Measurements from ENCODE around the gene FOXM1.

FOXM1 gene

DNA sequence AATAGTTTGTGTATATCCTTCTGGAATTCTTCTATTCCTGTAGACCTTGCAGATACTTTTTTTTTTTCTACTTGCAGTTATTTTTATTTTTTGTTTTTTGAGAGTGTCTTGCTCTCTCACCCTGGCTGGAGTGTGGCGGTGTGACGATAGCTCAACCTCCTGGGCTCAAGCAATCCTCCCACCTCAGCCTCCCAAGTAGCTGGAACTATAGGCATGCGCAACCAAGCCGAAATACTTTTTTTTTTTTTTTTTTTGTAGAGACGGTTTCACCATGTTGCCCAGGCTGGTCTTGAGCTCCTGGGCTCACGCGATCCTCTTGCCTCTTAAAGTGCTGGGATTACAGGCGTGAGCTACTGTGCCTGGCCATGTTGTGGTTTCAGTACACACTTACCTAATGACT lies 23.7 kb upstream of the FOXM1 start:
- TF ChIP-seq CTCF (IDR thresholded peaks at IDR 0.05), result no peak
- Histone ChIP-seq H2AFZ (no peak overlapping the region), H3K9ac (no peak overlapping the region), H3K79me2 (peaks cover 16% of the 10 kb centered on the region), H3K27me3 (ENCODE audit: control insufficient read depth, insufficient read depth, low read length) (no peaks in the 10 kb centered on the region), H3K4me3 (ENCODE audit: low read depth, low read length) (no peak overlapping the region), H3K4me2 (ENCODE audit: low read length) (no peak overlapping the region), H3K36me3 (ENCODE audit: control insufficient read depth, insufficient read depth, low read length) (no peaks in the 10 kb centered on the region), H3K4me1 (no peaks in the 10 kb centered on the region), H3K9me3 (ENCODE audit: control insufficient read depth, low read length) (no peaks in the 10 kb centered on the region), H3K27ac (no peak overlapping the region)

DNA sequence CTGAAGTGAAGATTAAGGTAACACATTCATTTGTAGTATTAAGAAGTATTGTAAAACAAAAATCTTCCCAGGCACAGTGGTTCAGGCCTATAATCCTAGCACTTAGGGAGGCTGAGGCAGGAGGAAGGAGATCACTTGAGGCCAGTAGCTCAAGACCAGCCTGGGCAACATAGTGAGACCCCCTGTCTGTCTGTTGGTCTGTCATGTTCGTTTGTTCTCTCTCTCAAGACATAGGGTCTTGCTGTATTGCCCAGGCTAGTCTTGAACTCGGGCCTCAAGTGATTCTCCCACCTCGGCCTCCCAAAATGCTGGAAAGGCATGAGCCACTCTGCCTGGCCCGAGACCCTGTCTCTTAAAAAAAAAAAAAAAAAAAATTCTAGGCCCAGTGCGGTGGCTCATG lies 20.4 kb upstream of the FOXM1 start:
- no peak overlapping the region for H2AFZ ChIP-seq
- H3K79me2 ChIP-seq, result peaks cover 19% of the 10 kb centered on the region
- H3K36me3 ChIP-seq (ENCODE audit: control insufficient read depth, insufficient read depth, low read length), result no peaks in the 10 kb centered on the region
- no peak overlapping the region for H3K4me2 ChIP-seq (ENCODE audit: low read length)
- H3K4me1 ChIP-seq, result no peaks in the 10 kb centered on the region
- no peak for TF ChIP-seq CTCF (IDR thresholded peaks at IDR 0.05)
- no peaks in the 10 kb centered on the region for H3K9me3 ChIP-seq (ENCODE audit: control insufficient read depth, low read length)
- no peak overlapping the region for H3K27ac ChIP-seq
- H3K9ac ChIP-seq, result no peak overlapping the region
- H3K27me3 ChIP-seq (ENCODE audit: control insufficient read depth, insufficient read depth, low read length), result no peaks in the 10 kb centered on the region
- H3K4me3 ChIP-seq (ENCODE audit: low read depth, low read length), result no peak overlapping the region

DNA sequence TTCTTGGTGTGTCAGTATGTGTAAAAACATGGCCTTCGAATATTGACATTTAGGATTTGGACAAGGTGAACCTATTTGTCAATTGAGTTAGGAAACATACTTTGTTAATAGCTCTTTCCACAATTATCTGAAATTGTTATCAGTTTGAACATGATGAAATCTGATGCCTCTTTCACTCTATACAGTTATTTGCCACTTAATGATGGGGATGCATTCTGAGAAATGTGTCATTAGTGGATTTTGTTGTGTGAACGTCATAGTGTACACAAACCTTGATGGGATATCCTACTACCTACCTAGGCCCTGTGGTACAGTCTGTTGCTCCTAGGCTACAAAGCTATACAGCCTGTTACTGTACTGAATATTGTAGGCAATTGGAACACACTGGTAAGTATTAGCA lies 18.5 kb upstream of the FOXM1 start:
- no peaks in the 10 kb centered on the region for H3K9me3 ChIP-seq (ENCODE audit: control insufficient read depth, low read length)
- H3K79me2 ChIP-seq, result peaks cover 19% of the 10 kb centered on the region
- no peak overlapping the region for H3K4me2 ChIP-seq (ENCODE audit: low read length)
- no peak overlapping the region for H3K4me3 ChIP-seq (ENCODE audit: low read depth, low read length)
- H3K4me1 ChIP-seq, result no peaks in the 10 kb centered on the region
- H3K27me3 ChIP-seq (ENCODE audit: control insufficient read depth, insufficient read depth, low read length), result no peaks in the 10 kb centered on the region
- no peak for TF ChIP-seq CTCF (IDR thresholded peaks at IDR 0.05)
- H2AFZ ChIP-seq, result no peak overlapping the region
- H3K36me3 ChIP-seq (ENCODE audit: control insufficient read depth, insufficient read depth, low read length), result no peaks in the 10 kb centered on the region
- H3K27ac ChIP-seq, result no peak overlapping the region
- no peak overlapping the region for H3K9ac ChIP-seq

GRCh38 chr12:2895051-2895451 lies 18.1 kb upstream of the FOXM1 start:
- H3K79me2 ChIP-seq, result peaks cover 19% of the 10 kb centered on the region
- no peak overlapping the region for H2AFZ ChIP-seq
- peaks cover 2% of the 10 kb centered on the region for H3K4me1 ChIP-seq
- no peak overlapping the region for H3K4me3 ChIP-seq (ENCODE audit: low read depth, low read length)
- no peaks in the 10 kb centered on the region for H3K36me3 ChIP-seq (ENCODE audit: control insufficient read depth, insufficient read depth, low read length)
- no peak overlapping the region for H3K9ac ChIP-seq
- no peaks in the 10 kb centered on the region for H3K9me3 ChIP-seq (ENCODE audit: control insufficient read depth, low read length)
- TF ChIP-seq CTCF (IDR thresholded peaks at IDR 0.05), result no peak
- no peak overlapping the region for H3K4me2 ChIP-seq (ENCODE audit: low read length)
- H3K27ac ChIP-seq, result no peak overlapping the region
- no peaks in the 10 kb centered on the region for H3K27me3 ChIP-seq (ENCODE audit: control insufficient read depth, insufficient read depth, low read length)

DNA sequence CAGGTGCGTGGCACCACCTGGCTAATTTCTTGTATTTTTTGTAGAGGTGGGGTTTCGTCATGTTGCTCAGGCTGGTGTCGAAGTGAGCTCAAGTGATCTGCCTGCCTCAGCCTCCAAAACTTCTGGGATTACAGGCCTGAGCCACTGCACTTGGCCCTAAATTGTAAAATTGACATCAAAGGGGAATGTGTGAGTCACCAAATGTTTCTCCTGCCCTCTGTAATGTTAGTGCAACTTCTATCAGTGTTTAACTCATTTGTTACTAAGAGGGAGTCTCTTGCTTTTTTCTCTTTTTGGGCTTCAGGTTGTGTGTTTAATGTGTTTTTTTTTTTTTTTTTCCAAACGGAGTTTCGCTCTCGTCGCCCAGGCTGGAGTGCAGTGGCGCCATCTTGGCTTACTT lies 16.0 kb upstream of the FOXM1 start:
- Histone ChIP-seq H3K4me3 (ENCODE audit: low read depth, low read length) (no peak overlapping the region), H3K4me1 (peaks cover 2% of the 10 kb centered on the region), H3K4me2 (ENCODE audit: low read length) (no peak overlapping the region), H3K9ac (no peak overlapping the region), H3K27me3 (ENCODE audit: control insufficient read depth, insufficient read depth, low read length) (no peaks in the 10 kb centered on the region), H3K36me3 (ENCODE audit: control insufficient read depth, insufficient read depth, low read length) (no peaks in the 10 kb centered on the region), H2AFZ (no peak overlapping the region), H3K27ac (no peak overlapping the region), H3K79me2 (peaks cover 11% of the 10 kb centered on the region), H3K9me3 (ENCODE audit: control insufficient read depth, low read length) (no peaks in the 10 kb centered on the region)
- no peak for TF ChIP-seq CTCF (IDR thresholded peaks at IDR 0.05)

All from parathyroid adenoma (tissue), 2 donors.